ENCODE data around the gene VIP. TPM values are rescaled to one million over a fixed set of nuclear protein-coding genes. Genes with fewer than 3 reads are reported as not detected.

The VIP gene
- total RNA-seq, 2 experiments from 2014 or later: not detected

DNA sequence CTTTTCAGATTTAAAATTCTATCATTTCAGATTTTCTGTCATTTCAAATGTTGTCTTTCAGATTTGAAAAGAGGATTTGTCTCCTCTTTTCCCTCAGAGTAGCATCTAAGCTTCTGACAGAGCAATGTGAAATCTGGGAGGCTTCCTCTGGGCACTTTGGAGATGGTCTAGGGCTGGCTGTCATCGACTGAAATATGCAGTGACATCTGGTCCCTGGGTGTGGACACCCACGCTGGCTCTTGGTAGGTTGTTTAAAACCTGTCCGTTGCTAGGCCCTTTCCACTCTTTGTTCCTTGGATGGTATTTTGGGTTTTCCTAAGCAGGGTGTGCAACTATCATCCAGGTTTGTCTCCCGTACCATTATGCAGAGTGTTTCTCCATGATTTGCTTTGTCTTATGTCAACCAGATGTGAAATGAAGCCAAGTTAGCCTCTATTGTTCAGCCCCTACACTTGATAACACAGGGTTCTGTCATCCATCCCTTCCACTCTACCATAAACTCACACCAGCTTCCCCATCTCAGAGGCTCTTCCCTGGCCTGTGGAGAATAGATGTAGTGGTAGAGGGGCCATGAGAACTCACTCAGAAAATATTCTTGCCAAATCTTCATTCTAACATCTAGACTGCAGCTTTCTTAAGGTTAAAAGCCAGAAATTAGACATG, 5.0 kb upstream of the VIP start:
- no peaks in the 10 kb centered on the region for H3K9me3 Mint-ChIP-seq
- H3K36me3 Mint-ChIP-seq (ENCODE audit: low read depth): no peaks in the 10 kb centered on the region
- no peak overlapping the region for H3K27ac Mint-ChIP-seq
- ChIA-PET POLR2A (no interaction called here), CTCF (interaction anchor here (1.3 kb wide), 1 partner anchor 17 kb away, joined by 3 read pairs; no protein-coding TSS in a partner anchor)
- DNase-seq: no peak
- no peaks in the 10 kb centered on the region for H3K4me1 Mint-ChIP-seq
- H3K27me3 Mint-ChIP-seq: no peaks in the 10 kb centered on the region
- H3K4me3 Mint-ChIP-seq: no peak overlapping the region

DNA sequence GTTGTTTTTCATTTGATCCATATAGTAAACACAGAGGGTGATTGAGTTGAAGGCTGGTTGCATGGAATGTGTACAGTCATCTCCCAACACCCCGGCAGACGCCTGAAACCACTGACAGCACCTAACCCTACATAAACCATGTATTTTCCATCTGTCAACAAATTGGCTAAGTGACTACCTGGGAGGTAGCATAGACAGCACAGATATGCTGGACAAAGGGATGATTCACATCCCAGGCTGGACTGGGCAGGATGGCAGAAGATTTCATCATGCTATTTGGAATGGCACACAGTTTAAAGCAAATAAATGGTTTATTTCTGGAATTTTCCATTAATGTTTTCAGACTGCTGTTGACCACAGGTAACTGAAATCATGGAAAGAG, 4.4 kb upstream of the VIP start:
- DNase-seq: no peak
- H3K27me3 Mint-ChIP-seq: no peaks in the 10 kb centered on the region
- no peak overlapping the region for H3K27ac Mint-ChIP-seq
- no peak overlapping the region for H3K4me3 Mint-ChIP-seq
- no peaks in the 10 kb centered on the region for H3K9me3 Mint-ChIP-seq
- ChIA-PET POLR2A (no interaction called here), CTCF (no interaction called here)
- H3K36me3 Mint-ChIP-seq (ENCODE audit: low read depth): no peaks in the 10 kb centered on the region
- no peaks in the 10 kb centered on the region for H3K4me1 Mint-ChIP-seq

DNA sequence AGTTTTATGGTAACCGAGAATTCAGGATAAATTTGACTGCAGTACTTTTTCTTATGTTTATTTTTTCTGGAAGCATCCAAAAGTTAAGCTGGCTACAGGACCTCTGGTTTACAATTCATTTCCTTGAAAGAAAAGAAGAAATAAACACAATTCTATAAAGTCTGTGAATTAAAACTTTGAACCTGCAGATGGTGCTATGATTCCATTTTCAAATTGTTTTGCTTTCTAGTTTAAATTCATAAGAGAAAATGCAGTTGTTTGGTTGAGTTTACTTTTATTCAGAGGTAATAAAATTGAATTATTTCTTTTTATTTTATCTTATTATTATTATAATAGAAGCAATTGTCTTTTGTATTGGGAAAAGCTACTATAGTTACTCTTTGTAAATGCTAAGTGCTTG, 1.8 kb upstream of the VIP start:
- H3K27ac Mint-ChIP-seq: no peak overlapping the region

DNA sequence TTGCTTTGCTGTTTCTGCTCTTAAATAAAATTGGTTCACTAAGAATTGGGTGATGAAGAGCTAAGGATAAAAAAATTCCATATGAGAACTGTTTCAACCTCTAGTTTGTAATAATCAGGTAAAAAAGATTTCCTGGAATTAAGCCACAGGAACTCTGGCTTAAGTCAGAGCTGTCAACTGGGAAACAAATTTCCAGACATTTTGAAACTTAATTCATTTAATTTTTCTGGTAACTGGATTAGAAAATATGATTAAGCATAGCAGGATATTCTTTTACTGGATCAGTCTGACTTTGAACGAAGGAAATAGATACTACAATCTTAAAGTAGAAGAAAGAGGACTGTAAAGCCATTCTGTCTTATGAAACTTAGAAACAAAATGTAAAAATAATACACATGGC, 1.3 kb upstream of the VIP start:
- H3K36me3 Mint-ChIP-seq (ENCODE audit: low read depth): no peaks in the 10 kb centered on the region
- DNase-seq: no peak
- ChIA-PET POLR2A (no interaction called here), CTCF (no interaction called here)
- no peaks in the 10 kb centered on the region for H3K4me1 Mint-ChIP-seq
- H3K4me3 Mint-ChIP-seq: no peak overlapping the region
- no peaks in the 10 kb centered on the region for H3K27me3 Mint-ChIP-seq
- H3K9me3 Mint-ChIP-seq: no peaks in the 10 kb centered on the region
- H3K27ac Mint-ChIP-seq: no peak overlapping the region

More for the DNA sequence above, 1.8 kb upstream of the VIP start:
- Mint-ChIP-seq H3K9me3 (no peaks in the 10 kb centered on the region), H3K27me3 (no peaks in the 10 kb centered on the region), H3K4me3 (no peak overlapping the region), H3K4me1 (no peaks in the 10 kb centered on the region), H3K36me3 (ENCODE audit: low read depth) (no peaks in the 10 kb centered on the region)
- ChIA-PET CTCF (no interaction called here), POLR2A (no interaction called here)
- DNase-seq: no peak

DNA sequence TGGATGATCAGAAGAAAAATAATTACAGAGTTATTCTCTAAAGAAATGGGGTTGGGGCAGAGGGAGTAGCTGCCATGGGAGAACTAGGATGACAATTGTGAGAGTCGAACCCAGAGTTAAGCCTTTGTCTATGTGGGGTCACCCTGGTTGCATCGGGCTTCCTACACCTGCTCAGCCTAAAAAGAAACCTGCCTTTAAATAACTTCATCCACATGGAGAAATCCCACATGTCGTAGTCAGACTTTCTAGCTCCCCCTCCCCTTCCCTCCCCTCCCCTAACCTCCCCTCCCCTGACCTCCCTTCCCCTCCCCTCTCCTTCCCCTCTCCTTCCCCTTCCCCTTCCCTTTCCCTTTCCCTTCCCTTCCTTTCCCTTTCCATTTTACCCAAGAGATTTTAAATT, 14.7 kb downstream of the VIP start:
- Mint-ChIP-seq H3K27ac (no peak overlapping the region), H3K4me3 (no peak overlapping the region), H3K27me3 (no peaks in the 10 kb centered on the region), H3K36me3 (ENCODE audit: low read depth) (no peaks in the 10 kb centered on the region), H3K9me3 (no peaks in the 10 kb centered on the region), H3K4me1 (no peaks in the 10 kb centered on the region)
- no peak for DNase-seq
- ChIA-PET POLR2A (no interaction called here), CTCF (no interaction called here)

DNA sequence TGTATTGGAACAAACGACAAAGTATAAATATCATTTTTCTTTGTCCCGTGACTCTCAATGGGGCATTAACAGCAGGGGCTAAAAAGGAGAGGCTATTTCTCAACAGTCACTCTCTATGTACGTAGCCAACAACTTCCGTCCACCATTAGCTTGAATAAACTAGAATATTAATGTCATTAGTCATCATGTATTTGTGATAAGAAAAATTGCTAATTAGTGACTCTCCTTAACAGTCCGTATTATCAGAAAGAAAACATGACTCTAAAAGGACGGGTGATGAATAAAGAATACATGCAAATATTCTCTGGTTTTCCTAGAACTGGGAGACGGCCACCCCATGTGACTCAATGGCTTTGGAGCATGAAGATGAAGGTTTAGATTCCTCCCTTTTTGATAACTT, 18.6 kb downstream of the VIP start:
- Mint-ChIP-seq H3K4me1 (no peaks in the 10 kb centered on the region), H3K4me3 (no peak overlapping the region), H3K9me3 (no peaks in the 10 kb centered on the region), H3K27me3 (no peaks in the 10 kb centered on the region), H3K36me3 (ENCODE audit: low read depth) (no peaks in the 10 kb centered on the region), H3K27ac (no peak overlapping the region)
- ChIA-PET CTCF (no interaction called here), POLR2A (no interaction called here)
- DNase-seq: no peak

DNA sequence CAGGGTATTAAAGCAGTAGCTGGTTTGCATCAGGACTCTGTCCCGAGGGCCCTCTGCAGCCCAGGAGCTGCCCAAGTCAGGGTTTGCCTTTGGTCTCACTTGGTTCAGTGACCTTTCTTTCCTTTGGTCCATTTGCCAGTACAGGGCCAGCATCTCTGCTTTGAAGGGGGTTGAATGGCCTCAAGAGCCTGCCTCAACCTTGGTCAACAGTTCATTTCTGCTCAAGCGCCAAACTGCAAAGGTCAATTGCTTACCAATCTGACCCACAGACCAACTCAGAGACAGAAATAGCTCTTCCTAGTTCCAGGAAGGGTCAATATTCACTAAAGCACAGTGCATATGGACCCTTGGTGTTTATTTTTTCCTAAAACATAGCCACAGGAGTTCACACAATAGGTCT, 19.4 kb downstream of the VIP start:
- Mint-ChIP-seq H3K27me3 (no peaks in the 10 kb centered on the region), H3K4me1 (no peaks in the 10 kb centered on the region), H3K27ac (no peak overlapping the region), H3K9me3 (no peaks in the 10 kb centered on the region), H3K36me3 (ENCODE audit: low read depth) (no peaks in the 10 kb centered on the region), H3K4me3 (no peak overlapping the region)
- ChIA-PET CTCF (no interaction called here), POLR2A (no interaction called here)
- DNase-seq: no peak

DNA sequence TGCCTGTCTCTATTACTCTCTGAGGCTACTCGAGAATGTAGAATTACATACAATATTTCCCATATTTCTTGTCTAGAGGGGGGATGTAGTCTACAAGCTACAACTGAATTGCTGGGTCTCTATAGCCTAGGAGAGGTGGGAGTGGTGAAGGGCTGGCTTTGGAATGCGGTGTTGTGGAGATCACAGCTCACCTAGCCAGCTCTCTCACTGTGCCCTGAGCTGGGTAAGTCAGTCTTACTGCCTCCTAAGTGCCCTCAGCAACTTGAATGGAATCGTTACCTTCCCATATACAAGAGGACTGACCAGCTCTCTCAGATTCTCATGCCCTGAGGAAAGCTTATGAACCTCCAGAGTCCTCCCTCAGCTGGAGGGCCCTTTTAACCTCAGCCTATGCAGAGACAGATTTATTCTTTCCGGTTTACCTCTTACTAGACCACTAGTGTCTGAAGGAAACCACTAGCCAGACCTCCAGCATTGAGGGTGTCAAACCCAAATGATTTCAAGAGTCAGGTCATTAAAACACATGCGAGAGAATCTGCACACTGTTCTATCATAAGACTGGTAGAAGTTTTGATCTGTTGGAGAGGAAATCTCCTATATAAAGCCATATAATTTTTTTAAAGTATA, 20.6 kb downstream of the VIP start:
- CTCF ChIA-PET: no interaction called here
- Mint-ChIP-seq H3K27me3 (no peaks in the 10 kb centered on the region), H3K27ac (no peak overlapping the region), H3K9me3 (no peaks in the 10 kb centered on the region), H3K4me1 (no peaks in the 10 kb centered on the region), H3K4me3 (no peak overlapping the region), H3K36me3 (ENCODE audit: low read depth) (no peaks in the 10 kb centered on the region)
- no peak for DNase-seq
- POLR2A ChIA-PET: no interaction called here

DNA sequence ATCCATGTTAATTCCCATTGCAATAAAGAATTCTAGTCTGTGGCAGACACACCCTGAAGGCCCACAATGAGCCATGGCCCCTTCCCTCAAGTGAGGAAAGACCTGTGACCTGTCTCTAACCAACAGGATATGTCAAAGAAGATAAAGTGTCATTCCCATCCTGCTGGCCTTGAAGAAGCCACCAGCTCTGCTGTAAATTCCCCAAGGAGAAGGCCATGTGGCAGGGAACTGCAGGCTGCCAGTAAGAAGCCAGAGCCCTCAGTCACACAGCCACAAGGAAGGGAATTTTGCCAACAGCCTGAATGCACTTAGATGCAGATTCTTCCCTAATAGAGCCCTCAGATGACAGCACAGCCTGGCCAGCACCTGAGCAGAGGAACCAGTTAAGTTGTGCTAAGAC, 24.8 kb downstream of the VIP start:
- ChIA-PET CTCF (no interaction called here), POLR2A (no interaction called here)
- no peak overlapping the region for H3K27ac Mint-ChIP-seq
- H3K4me1 Mint-ChIP-seq: no peaks in the 10 kb centered on the region
- no peak for DNase-seq
- no peaks in the 10 kb centered on the region for H3K9me3 Mint-ChIP-seq
- H3K4me3 Mint-ChIP-seq: no peak overlapping the region
- H3K36me3 Mint-ChIP-seq (ENCODE audit: low read depth): no peaks in the 10 kb centered on the region
- H3K27me3 Mint-ChIP-seq: no peaks in the 10 kb centered on the region

DNA sequence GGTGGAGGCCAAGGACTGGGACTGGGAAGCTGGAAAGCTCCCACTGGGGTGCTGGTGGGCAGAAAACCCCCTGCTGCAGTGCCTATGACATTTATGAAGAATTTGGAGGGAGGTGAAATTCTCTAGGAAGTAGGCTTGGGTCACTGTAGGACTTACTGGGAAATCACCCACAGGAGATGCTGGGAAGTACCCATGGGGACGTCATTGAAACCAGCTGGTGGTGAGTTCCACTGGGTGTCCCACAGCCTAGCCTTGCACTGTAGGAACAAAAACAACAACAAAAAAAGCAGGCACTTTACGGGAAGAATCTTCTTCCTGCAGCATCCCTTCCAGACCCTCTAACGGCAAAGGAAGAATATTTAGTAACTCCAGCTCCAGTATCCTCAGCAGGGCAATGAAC, 26.2 kb downstream of the VIP start:
- no peaks in the 10 kb centered on the region for H3K27me3 Mint-ChIP-seq
- no peak for DNase-seq
- CTCF ChIA-PET: no interaction called here
- no peak overlapping the region for H3K4me3 Mint-ChIP-seq
- H3K27ac Mint-ChIP-seq: no peak overlapping the region
- no peaks in the 10 kb centered on the region for H3K36me3 Mint-ChIP-seq (ENCODE audit: low read depth)
- POLR2A ChIA-PET: no interaction called here
- no peaks in the 10 kb centered on the region for H3K4me1 Mint-ChIP-seq
- no peaks in the 10 kb centered on the region for H3K9me3 Mint-ChIP-seq

DNA sequence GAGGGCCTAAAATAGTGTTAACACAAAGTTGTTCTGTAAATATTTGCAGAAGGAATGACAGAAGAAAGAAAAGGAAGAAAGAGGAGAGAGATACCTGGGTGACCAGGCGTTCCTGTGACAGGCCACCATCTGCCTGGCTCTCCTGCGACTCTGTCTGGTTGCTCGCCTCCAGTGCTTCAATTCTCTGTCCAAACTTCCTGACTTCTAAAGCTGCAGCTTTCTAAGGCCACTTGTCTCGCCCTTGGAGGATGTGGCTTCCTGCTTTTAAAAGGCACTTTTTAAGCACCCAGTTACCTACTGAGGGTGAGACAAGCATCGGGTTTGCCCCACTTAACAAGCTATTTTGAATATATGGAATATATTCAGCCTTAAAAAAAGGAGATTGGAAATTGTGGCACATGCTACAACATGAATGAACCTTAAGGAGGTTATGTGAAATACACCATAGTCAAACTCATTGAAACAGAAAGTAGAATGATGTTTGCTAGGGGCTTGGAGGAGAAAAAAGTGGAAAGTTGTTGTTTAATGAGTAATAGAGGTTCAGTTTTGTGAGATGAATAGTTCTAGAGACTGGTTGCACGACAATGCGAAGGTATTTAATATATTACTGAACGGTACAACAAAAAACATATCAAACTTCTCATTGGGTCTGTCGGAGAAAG, 32.8 kb downstream of the VIP start:
- no peaks in the 10 kb centered on the region for H3K27me3 Mint-ChIP-seq
- no peaks in the 10 kb centered on the region for H3K36me3 Mint-ChIP-seq (ENCODE audit: low read depth)
- H3K4me1 Mint-ChIP-seq: no peaks in the 10 kb centered on the region
- no peak for DNase-seq
- ChIA-PET CTCF (no interaction called here), POLR2A (no interaction called here)
- H3K27ac Mint-ChIP-seq: no peak overlapping the region
- H3K4me3 Mint-ChIP-seq: no peak overlapping the region
- no peaks in the 10 kb centered on the region for H3K9me3 Mint-ChIP-seq

DNA sequence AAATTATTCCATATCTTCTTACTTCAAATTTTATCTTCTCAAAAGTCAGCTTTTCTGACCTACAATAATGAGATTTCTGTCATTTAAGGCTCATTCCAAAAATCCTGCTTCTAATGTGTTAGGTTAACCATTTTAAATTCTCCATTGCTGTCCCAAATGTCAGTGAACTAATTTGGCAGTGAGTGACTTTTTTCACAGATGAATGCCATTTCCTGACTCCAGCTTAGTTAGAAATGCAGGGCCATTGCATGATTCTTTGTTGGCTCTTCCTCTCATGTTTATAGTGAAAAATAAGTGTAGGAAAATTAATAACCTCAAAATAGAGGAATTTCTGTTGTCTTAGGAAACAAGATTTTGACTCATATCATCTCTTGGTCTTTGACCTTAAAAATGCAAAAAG, 44.1 kb downstream of the VIP start:
- Mint-ChIP-seq H3K27me3 (no peaks in the 10 kb centered on the region), H3K9me3 (no peaks in the 10 kb centered on the region), H3K27ac (no peak overlapping the region), H3K36me3 (ENCODE audit: low read depth) (no peaks in the 10 kb centered on the region), H3K4me1 (no peaks in the 10 kb centered on the region), H3K4me3 (no peak overlapping the region)
- CTCF ChIA-PET: no interaction called here
- POLR2A ChIA-PET: no interaction called here
- DNase-seq: no peak

DNA sequence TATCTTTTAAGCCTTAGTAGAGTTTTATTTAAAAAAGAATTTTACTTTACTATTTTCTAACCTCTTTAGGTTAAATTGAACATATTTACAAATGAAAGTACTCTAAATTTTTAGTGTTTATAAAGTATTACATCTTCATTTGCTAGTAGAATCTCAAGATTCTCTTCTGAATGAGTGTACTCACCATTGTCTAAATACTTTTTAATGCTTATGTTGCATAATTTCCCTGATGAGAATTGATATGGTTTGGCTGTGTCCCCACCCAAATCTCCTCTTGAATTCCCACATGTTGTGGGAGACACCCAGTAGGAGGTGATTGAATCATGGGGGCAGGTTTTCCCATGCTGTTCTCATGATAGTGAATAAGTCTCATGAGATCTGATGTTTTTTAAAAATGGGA, 53.6 kb downstream of the VIP start:
- CTCF ChIA-PET: no interaction called here
- H3K4me3 Mint-ChIP-seq: no peak overlapping the region
- H3K4me1 Mint-ChIP-seq: no peaks in the 10 kb centered on the region
- H3K27ac Mint-ChIP-seq: no peak overlapping the region
- no peaks in the 10 kb centered on the region for H3K9me3 Mint-ChIP-seq
- no peak for DNase-seq
- POLR2A ChIA-PET: no interaction called here
- H3K36me3 Mint-ChIP-seq (ENCODE audit: low read depth): no peaks in the 10 kb centered on the region
- H3K27me3 Mint-ChIP-seq: no peaks in the 10 kb centered on the region

Measured in activated CD4-positive, alpha-beta T cell treated with anti-CD3 and anti-CD28 coated beads, Interleukin-2, amount 10 ng/mL, durations not matched to agents 7 days and 5 days (primary cell).